Fibroblast of pulmonary artery (primary cell): ENCODE data around the gene SWSAP1.
"Not testable (repeated sequence)": the region's sequence is repeated elsewhere in the genome, so short reads cannot be mapped to it uniquely, and the experiment has no call there.

Experiments
- DNase-seq: peaks from one replicate; pipeline ENCODE4 v3.0.0-alpha.2; 2010; ENCODE audit warnings: low read depth
- H3K4me3 ChIP-seq: replicated peaks from 2 replicates; pipeline ENCODE4 v1.5.1; 2011; ENCODE audit warnings: low read depth, mild to moderate bottlenecking, control low read depth, low read length, moderate library complexity
- TF ChIP-seq, protein P1 (sequence below): IDR thresholded peaks from 2 replicates; pipeline ENCODE4 v1.5.1; 2011; ENCODE audit warnings: mild to moderate bottlenecking, control low read depth, low read length, inconsistent platforms; ENCODE audit errors: missing control alignments

The SWSAP1 gene

DNA sequence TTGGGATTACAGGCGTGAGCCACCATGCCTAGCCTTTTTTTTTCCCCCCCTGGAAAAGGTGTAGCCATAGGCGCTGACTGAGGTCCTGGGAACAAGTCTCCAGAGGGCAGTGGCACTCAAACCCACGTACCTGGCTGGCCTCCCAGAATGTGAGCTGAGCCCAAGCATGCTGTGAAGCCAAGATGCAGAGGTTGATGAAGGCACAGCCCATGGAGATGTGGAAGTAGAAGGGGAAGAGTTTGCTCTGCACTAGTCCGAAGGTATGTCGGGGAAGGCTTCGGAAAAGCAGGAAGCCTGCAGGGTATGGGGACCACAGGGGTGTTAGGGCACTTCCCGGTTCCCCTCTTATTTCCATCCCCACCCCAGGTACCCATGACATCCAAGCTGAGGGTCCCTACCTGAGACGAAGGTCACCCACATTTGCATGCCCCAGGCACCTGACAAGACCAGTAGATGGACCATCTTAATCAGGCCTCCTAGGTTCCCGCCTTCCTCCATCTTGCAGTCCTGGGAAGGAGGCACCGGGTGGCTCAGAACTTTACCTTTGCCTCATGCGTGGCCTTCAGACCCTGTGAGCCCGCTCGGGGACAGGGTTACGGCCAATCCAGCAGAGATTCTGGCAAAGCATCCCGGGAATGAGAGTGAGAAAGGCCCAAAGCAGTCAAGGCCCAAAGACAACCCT lies 29.2 kb upstream of the SWSAP1 start:
- TF ChIP-seq, protein P1, sequence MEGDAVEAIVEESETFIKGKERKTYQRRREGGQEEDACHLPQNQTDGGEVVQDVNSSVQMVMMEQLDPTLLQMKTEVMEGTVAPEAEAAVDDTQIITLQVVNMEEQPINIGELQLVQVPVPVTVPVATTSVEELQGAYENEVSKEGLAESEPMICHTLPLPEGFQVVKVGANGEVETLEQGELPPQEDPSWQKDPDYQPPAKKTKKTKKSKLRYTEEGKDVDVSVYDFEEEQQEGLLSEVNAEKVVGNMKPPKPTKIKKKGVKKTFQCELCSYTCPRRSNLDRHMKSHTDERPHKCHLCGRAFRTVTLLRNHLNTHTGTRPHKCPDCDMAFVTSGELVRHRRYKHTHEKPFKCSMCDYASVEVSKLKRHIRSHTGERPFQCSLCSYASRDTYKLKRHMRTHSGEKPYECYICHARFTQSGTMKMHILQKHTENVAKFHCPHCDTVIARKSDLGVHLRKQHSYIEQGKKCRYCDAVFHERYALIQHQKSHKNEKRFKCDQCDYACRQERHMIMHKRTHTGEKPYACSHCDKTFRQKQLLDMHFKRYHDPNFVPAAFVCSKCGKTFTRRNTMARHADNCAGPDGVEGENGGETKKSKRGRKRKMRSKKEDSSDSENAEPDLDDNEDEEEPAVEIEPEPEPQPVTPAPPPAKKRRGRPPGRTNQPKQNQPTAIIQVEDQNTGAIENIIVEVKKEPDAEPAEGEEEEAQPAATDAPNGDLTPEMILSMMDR = no peak
- peak overlapping the region; percentile 85 for H3K4me3 ChIP-seq
- no peak for DNase-seq

GRCh38 chr19:11346104-11346940 lies 28.1 kb upstream of the SWSAP1 start, which contains the start of the genes CCDC159 and TMEM205:
Gene CCDC159, plus strand, starts transcription at chr19:11346519. Its CDS starts 88 bp downstream, at chr19:11346607.
Gene TMEM205, minus strand, starts transcription at chr19:11346268. Its CDS starts 649 bp downstream, at chr19:11345619.
- peak within 1 kb of the TSS; percentile 85 for H3K4me3 ChIP-seq
- DNase-seq = peak; percentile 99
- TF ChIP-seq, protein P1 = no peak

- H3K4me3 ChIP-seq = no peak overlapping the region
- TF ChIP-seq, protein P1 = no peak
- no peak for DNase-seq
These were observed 26.9 kb upstream of the SWSAP1 start for GRCh38 chr19:11347546-11348039.

DNA sequence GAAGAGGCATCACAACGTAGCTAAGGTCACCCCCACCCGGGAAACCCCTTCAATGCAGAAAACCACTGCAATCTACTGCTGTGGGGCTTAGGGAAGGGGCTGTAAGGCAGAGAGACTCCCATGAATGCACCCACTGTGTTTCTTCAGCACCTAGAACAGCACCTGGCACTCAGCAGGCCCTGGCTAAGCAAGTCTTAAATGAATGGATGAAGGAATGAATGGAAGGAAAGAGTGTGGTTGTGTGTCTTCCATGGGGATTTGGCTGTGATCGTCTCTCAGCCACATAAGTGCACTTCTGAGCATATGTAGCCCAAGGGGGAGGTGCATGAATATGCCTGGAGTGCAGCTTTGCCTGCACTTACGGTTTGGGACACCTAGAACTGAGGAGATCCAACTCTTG lies 25.3 kb upstream of the SWSAP1 start:
- no peak overlapping the region for H3K4me3 ChIP-seq
- no peak for DNase-seq
- TF ChIP-seq, protein P1 = no peak

GRCh38 chr19:11354102-11354501 lies 20.4 kb upstream of the SWSAP1 start:
- not testable (repeated sequence) for H3K4me3 ChIP-seq, DNase-seq

- peak; percentile 86 for DNase-seq
- peak within 1 kb of the TSS; percentile 81 for H3K4me3 ChIP-seq
- TF ChIP-seq, protein P1 = no peak
These were observed 19.0 kb upstream of the SWSAP1 start, which contains the start of gene PLPPR2 for GRCh38 chr19:11355160-11356073. Gene PLPPR2, plus strand, starts transcription at chr19:11355432. Its CDS starts 2,242 bp downstream, at chr19:11357674.

- peak overlapping the region; percentile 81 for H3K4me3 ChIP-seq
- TF ChIP-seq, protein P1 = no peak
- no peak for DNase-seq
These were observed 18.4 kb upstream of the SWSAP1 start for GRCh38 chr19:11356074-11356397.
